Suprapubic skin (tissue), 3 donors: ENCODE measurements around the gene GTPBP6.

ENCODE experiments used
- POLR2A ChIP-seq, 2 donors: fragments of 450-650 bp; IDR thresholded peaks; one replicate each; pipeline ENCODE4 v1.6.1; 2017; ENCODE audit warnings: antibody characterized with exemption in 2 of 2, mild to moderate bottlenecking in 2 of 2, moderate library complexity in 2 of 2
- TF ChIP-seq, protein P1 (sequence below), 2 donors: fragments of 200-600 bp in 1 of 2; fragments of 450-650 bp in 1 of 2; sonication (generic) in 1 of 2; IDR thresholded peaks; one replicate each; pipeline ENCODE4 v1.5.1; 2016 to 2019; ENCODE audit warnings: antibody characterized with exemption in 2 of 2, mild to moderate bottlenecking in 1 of 2, moderate library complexity in 1 of 2

- TF ChIP-seq, protein P1, sequence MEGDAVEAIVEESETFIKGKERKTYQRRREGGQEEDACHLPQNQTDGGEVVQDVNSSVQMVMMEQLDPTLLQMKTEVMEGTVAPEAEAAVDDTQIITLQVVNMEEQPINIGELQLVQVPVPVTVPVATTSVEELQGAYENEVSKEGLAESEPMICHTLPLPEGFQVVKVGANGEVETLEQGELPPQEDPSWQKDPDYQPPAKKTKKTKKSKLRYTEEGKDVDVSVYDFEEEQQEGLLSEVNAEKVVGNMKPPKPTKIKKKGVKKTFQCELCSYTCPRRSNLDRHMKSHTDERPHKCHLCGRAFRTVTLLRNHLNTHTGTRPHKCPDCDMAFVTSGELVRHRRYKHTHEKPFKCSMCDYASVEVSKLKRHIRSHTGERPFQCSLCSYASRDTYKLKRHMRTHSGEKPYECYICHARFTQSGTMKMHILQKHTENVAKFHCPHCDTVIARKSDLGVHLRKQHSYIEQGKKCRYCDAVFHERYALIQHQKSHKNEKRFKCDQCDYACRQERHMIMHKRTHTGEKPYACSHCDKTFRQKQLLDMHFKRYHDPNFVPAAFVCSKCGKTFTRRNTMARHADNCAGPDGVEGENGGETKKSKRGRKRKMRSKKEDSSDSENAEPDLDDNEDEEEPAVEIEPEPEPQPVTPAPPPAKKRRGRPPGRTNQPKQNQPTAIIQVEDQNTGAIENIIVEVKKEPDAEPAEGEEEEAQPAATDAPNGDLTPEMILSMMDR (IDR thresholded peaks at IDR 0.05) = no peak
- no peak for TF ChIP-seq POLR2A (IDR thresholded peaks at IDR 0.05)
These were observed 32.1 kb upstream of the GTPBP6 start for GRCh38 chrX:350534-351323.
